Heart left ventricle (tissue), 16 donors: Measurements from ENCODE around the gene CTTN. TPM values are rescaled to one million over a fixed set of nuclear protein-coding genes. Genes with fewer than 3 reads are reported as not detected.
A peak's percentile ranks its signal among the peaks of the same experiment; 100 is the strongest.

Experiments
- ATAC-seq, 4 donors: fragments of 200-7000 bp; cut with Tn5 transposase; one replicate each; pipeline ENCODE4 v1.9.1; 2020 to 2022; ENCODE audit warnings: moderate library complexity in 4 of 4, mild to moderate bottlenecking in 3 of 4, moderate number of reproducible peaks in 1 of 4
- DNase-seq, 5 donors: peaks; one replicate each; pipeline ENCODE4 v3.0.0-alpha.2; 2020
- H3K27ac ChIP-seq, 12 donors: fragments of 200-600 bp; sonication (generic) in 4 of 12; one replicate each; pipeline versions ENCODE4 v1.5.0 to v1.8.0; 2016 to 2022; ENCODE audit warnings: mild to moderate bottlenecking in 2 of 12
- H3K27me3 ChIP-seq, 9 donors: fragments of 200-600 bp; sonication (generic) in 2 of 9; one replicate each; pipeline versions ENCODE4 v1.5.1 to v1.8.0; 2016 to 2022; ENCODE audit warnings: mild to moderate bottlenecking in 3 of 9
- H3K36me3 ChIP-seq, 9 donors: fragments of 200-600 bp; sonication (generic) in 2 of 9; one replicate each; pipeline versions ENCODE4 v1.5.0 to v1.8.0; 2018 to 2022; ENCODE audit warnings: mild to moderate bottlenecking in 2 of 9
- H3K4me1 ChIP-seq, 12 donors: fragments of 200-600 bp; sonication (generic) in 4 of 12; one replicate each; pipeline versions ENCODE4 v1.5.0 to v1.8.0; 2016 to 2022; ENCODE audit warnings: mild to moderate bottlenecking in 3 of 12
- H3K4me3 ChIP-seq, 12 donors: fragments of 200-600 bp; sonication (generic) in 4 of 12; one replicate each; pipeline versions ENCODE4 v1.5.0 to v1.8.0; 2017 to 2022; ENCODE audit warnings: mild to moderate bottlenecking in 9 of 12, moderate library complexity in 4 of 12
- H3K9me3 ChIP-seq, 12 donors: fragments of 200-600 bp; sonication (generic) in 4 of 12; one replicate each; pipeline versions ENCODE4 v1.5.0 to v1.8.0; 2016 to 2022; ENCODE audit warnings: mild to moderate bottlenecking in 1 of 12
- POLR2A ChIP-seq, 2 donors: fragments of 450-650 bp; IDR thresholded peaks; one replicate each; pipeline ENCODE4 v1.6.1; 2017; ENCODE audit warnings: antibody characterized with exemption in 2 of 2, mild to moderate bottlenecking in 2 of 2, moderate library complexity in 2 of 2
- WGBS, 4 donors: extraction: QIAGEN DNeasy Blood & Tissue Kit in 2 of 4; methylation state at CpG; one replicate each; pipeline versions ENCODE4 v1.1.5 to v1.1.7; 2013 to 2018; 5-methylcytosine and 5-hydroxymethylcytosine counted together
- intact Hi-C, 10 donors: fragments of 100-400 bp; cut with DNase I; formaldehyde crosslinking; loops; one replicate each; pipeline versions ENCODE4 v1.11.1 to v1.14.2; 2022
- polyA plus RNA-seq, 2 donors: library from polyadenylated mRNA; stranded (reverse); fragments of 200-250 nt; gene quantifications; one replicate each; pipeline ENCODE4 v1.2.3, GENCODE V29; 2013
- total RNA-seq, 9 donors: library from RNA; depleted of rRNA in 2 of 9; stranded (reverse); fragments of >200 nt in 2 of 9; fragmentation: NEBNext Ultra II Directional in 3 of 9; extraction: Animal tissue kit (Norgen Biotek cat#: 25700) in 3 of 9; gene quantifications; one replicate each; pipeline versions ENCODE4 v1.1.0 to v1.2.4, GENCODE V29; 2016 to 2023
- TF ChIP-seq, protein P1 (sequence below), 12 donors: fragments of 200-600 bp; sonication (generic) in 4 of 12; IDR thresholded peaks; one replicate each; pipeline versions ENCODE4 v1.5.0 to v1.8.0; 2018 to 2022; ENCODE audit warnings: antibody characterized with exemption in 12 of 12, mild to moderate bottlenecking in 5 of 12
- donor health status: ischemic (EF 13 %, LVEDD 7.1; RV severe dilation, severe dysfunction).
- donor health status: healthy with polysubstance abuse.
- donor health status: DM: no; HTN: yes; CAD: no.
- donor health status: DM: no; HTN: no; CAD: no.
- donor health status: ischemic (EF 25% LVEDD 6.9; RV normal size, moderate dysfunction).
- donor health status: ischemic (EF 25% LVEDD 5.7; RV mildly dilated, moderate dysfunction).
- donor health status: healthy.
- donor health status: DM: yes; HTN: yes; CAD: no.
- donor health status: ischemic (EF 35%, LVEDD 5.7; RV mildly dilated, moderate dysfunction).
- donor health status: nonischemic (EF 11% LVEDD 7.7; RV severe dilation, severe dysfunction).
- donor health status: DM: yes; HTN: yes; CAD: no.
- donor health status: PGD.
- donor health status: ischemic (EF 29% LVEDD 5.4; RV normal size, mild dysfunction).
- donor health status: nonischemic (EF 23%, LVEDD 6.1; RV moderate dilation, normal function).

CTTN gene
- total and polyA plus RNA-seq, 11 donors: 77.3 to 186 (median 133) TPM

DNA sequence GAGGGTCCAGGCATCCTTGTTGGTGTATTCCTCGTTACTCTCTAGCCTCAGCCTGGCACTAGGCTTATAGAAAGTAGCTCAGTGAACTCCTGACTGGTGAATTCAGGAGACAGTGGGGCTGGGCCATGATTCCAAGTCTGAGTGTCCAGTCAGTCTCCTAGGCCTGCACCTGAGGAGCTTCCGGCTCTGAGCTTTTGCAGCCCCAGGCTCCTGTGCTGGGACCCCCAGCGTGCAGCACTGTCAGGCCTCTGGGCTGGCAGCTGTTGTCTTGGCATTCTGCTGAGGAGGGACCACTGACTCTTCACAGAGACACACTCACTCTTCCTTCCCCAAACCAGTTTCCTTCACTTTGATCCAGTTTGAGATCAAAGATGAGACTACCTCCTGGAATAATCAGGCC is 82.4 kb downstream of the CTTN start:
- Histone ChIP-seq H3K4me1 (peaks cover 0 to 35% (median 0%) of the 10 kb centered on the region in 12 donors), H3K36me3 (no peaks in the 10 kb centered on the region), H3K27me3 (no peaks in the 10 kb centered on the region), H3K4me3 (no peak overlapping the region), H3K27ac (no peak overlapping the region), H3K9me3 (no peaks in the 10 kb centered on the region)
- DNase-seq: peak in 1 of 5 donors; percentile 26
- ATAC-seq: no peak
- no peak for TF ChIP-seq POLR2A (IDR thresholded peaks at IDR 0.05)
- TF ChIP-seq, protein P1, sequence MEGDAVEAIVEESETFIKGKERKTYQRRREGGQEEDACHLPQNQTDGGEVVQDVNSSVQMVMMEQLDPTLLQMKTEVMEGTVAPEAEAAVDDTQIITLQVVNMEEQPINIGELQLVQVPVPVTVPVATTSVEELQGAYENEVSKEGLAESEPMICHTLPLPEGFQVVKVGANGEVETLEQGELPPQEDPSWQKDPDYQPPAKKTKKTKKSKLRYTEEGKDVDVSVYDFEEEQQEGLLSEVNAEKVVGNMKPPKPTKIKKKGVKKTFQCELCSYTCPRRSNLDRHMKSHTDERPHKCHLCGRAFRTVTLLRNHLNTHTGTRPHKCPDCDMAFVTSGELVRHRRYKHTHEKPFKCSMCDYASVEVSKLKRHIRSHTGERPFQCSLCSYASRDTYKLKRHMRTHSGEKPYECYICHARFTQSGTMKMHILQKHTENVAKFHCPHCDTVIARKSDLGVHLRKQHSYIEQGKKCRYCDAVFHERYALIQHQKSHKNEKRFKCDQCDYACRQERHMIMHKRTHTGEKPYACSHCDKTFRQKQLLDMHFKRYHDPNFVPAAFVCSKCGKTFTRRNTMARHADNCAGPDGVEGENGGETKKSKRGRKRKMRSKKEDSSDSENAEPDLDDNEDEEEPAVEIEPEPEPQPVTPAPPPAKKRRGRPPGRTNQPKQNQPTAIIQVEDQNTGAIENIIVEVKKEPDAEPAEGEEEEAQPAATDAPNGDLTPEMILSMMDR (IDR thresholded peaks at IDR 0.05): no peak
- intact Hi-C loops: no loop called here
- 87 to 93% (median 90%) methylated on average over 3 of the region's 3 CpGs for WGBS, 4 donors

DNA sequence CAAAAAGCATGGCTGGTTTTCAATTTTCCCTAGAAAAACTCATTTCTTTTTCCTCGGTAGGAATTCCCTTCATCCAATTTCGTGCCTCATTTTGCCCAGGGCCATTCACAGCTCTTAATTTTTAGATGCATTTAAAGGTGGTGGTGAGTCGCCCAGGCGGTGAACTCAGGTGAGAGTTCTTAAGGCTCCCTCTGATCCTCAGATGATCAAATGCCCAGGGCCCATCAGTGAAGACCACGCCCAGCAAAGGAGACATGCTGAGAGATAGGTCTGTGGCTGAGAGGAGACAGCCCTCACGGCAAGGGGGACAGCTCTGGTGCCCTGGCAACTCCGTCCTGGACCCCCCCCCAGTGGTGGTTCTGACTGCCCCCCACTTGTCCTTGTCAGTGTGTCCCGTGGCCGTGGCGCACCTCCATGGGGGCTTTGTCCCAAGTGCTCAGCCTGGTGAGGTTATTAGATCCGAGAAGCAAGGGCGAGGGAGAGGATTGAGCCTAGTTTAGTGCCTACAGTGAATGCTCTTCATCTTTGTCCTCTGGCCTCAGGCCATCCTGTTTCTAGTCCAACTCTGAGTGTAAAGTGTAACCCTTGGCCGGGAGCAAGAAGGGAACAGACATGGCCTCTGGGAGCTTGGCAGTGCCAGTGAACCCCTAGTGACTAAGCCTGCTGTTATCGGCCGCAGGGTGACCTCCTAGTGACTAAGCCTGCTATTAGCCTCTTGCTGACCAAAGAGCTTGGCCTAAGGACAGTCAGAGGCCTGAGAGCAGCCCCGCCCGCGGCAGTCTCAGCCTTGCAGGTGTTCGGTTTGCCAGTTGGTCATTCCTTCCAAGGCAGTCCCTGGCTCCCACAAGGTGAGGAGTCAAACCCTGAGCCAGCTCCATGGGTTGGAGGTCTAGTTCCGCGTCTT is 83.5 kb downstream of the CTTN start:
- TF ChIP-seq POLR2A (IDR thresholded peaks at IDR 0.05): no peak
- TF ChIP-seq, protein P1 (IDR thresholded peaks at IDR 0.05): no peak
- 70 to 81% (median 76%) methylated on average over 16 to 21 of the region's 21 CpGs for WGBS, 4 donors
- ATAC-seq: peak; percentile 80 to 92 (median 89)

GRCh38 chr11:70482529-70482917 is 84.2 kb downstream of the CTTN start:
- peaks cover 0 to 29% (median 0%) of the 10 kb centered on the region in 12 donors for H3K4me1 ChIP-seq
- ATAC-seq (peak; percentile 84 to 90 (median 89)), DNase-seq (peak; percentile 42 to 76 (median 71))
- H3K4me3 ChIP-seq: peak overlapping the region in 2 of 12 donors; percentile 11 to 21
- H3K36me3 ChIP-seq: no peaks in the 10 kb centered on the region
- intact Hi-C loops: loop anchor here in 2 of 10 donors (1.0 to 2.0 kb wide), 2 partner anchors 12 to 14 kb away; no protein-coding TSS in a partner anchor
- no peaks in the 10 kb centered on the region for H3K27me3 ChIP-seq
- H3K27ac ChIP-seq: peak overlapping the region; percentile 76 to 94 (median 87)
- TF ChIP-seq, protein P1 (IDR thresholded peaks at IDR 0.05): no peak
- no peak for TF ChIP-seq POLR2A (IDR thresholded peaks at IDR 0.05)
- no peaks in the 10 kb centered on the region for H3K9me3 ChIP-seq
- 36 to 53% (median 37%) methylated on average over 3 to 12 of the region's 12 CpGs for WGBS, 4 donors

More for the DNA sequence above, 83.5 kb downstream of the CTTN start:
- Histone ChIP-seq H3K27ac (peak overlapping the region; percentile 76 to 94 (median 87)), H3K27me3 (no peaks in the 10 kb centered on the region), H3K36me3 (no peaks in the 10 kb centered on the region), H3K9me3 (no peaks in the 10 kb centered on the region), H3K4me1 (peaks cover 0 to 34% (median 0%) of the 10 kb centered on the region in 12 donors), H3K4me3 (peak overlapping the region in 1 of 12 donors; percentile 11)
- intact Hi-C loops: loop anchor here in 2 of 10 donors (1.0 to 2.0 kb wide), 2 partner anchors 12 to 13 kb away; no protein-coding TSS in a partner anchor
- peak; percentile 46 to 89 (median 70) for DNase-seq
